Measurements from ENCODE around the gene KCNMB2.

KCNMB2 gene

GRCh38 chr3:178583963-178584575 is 47.8 kb downstream of the KCNMB2 start:
- peak; percentile 87 for DNase-seq

- DNase-seq = peak; percentile 76
Measured at GRCh38 chr3:178584722-178585380, 48.6 kb downstream of the KCNMB2 start.

- DNase-seq = no peak
Measured at GRCh38 chr3:178585454-178585853, 49.2 kb downstream of the KCNMB2 start.

- no peak for DNase-seq
Measured at GRCh38 chr3:178586076-178586475, 49.8 kb downstream of the KCNMB2 start.

GRCh38 chr3:178588628-178589027 is 52.4 kb downstream of the KCNMB2 start:
- peak; percentile 69 for DNase-seq

GRCh38 chr3:178593786-178594185 is 57.5 kb downstream of the KCNMB2 start:
- DNase-seq = no peak

- DNase-seq = no peak
Measured at GRCh38 chr3:178597371-178597770, 61.1 kb downstream of the KCNMB2 start.

GRCh38 chr3:178602856-178603255 is 66.6 kb downstream of the KCNMB2 start:
- peak; percentile 65 for DNase-seq

- no peak for DNase-seq
Measured at GRCh38 chr3:178603735-178604134, 67.5 kb downstream of the KCNMB2 start.

- DNase-seq = no peak
Measured at GRCh38 chr3:178618197-178618596, 82.0 kb downstream of the KCNMB2 start.

- DNase-seq = no peak
Measured at GRCh38 chr3:178618896-178619295, 82.7 kb downstream of the KCNMB2 start.

GRCh38 chr3:178623666-178624255 is 87.5 kb downstream of the KCNMB2 start:
- no peak for DNase-seq

- DNase-seq = no peak
Measured at GRCh38 chr3:178624276-178624675, 88.0 kb downstream of the KCNMB2 start.

- no peak for DNase-seq
Measured at GRCh38 chr3:178625053-178625600, 88.9 kb downstream of the KCNMB2 start.

- no peak for DNase-seq
Measured at GRCh38 chr3:178628037-178628436, 91.8 kb downstream of the KCNMB2 start.

GRCh38 chr3:178629430-178630178 is 93.4 kb downstream of the KCNMB2 start:
- no peak for DNase-seq

- DNase-seq = no peak
Measured at GRCh38 chr3:178631950-178632349, 95.7 kb downstream of the KCNMB2 start.

- peak; percentile 31 for DNase-seq
Measured at GRCh38 chr3:178634975-178635374, 98.7 kb downstream of the KCNMB2 start.

- DNase-seq = no peak
Measured at GRCh38 chr3:178637802-178638201, 101.6 kb downstream of the KCNMB2 start.

GRCh38 chr3:178645503-178645902 is 109.3 kb downstream of the KCNMB2 start:
- DNase-seq = no peak

- DNase-seq = no peak
Measured at GRCh38 chr3:178646186-178646862, 110.1 kb downstream of the KCNMB2 start.

GRCh38 chr3:178655488-178655887 is 119.3 kb downstream of the KCNMB2 start:
- DNase-seq = no peak
